NCI-H1694 (cell line): ENCODE data around the gene MLX.
"Not testable (repeated sequence)": the region's sequence is repeated elsewhere in the genome, so short reads cannot be mapped to it uniquely, and the experiment has no call there.

ENCODE experiments used
- DNase-seq: peaks from one replicate; lab custom pipeline; 2025; lab: John Stamatoyannopoulos, UW

Gene MLX

GRCh38 chr17:42555122-42555622 lies 11.7 kb upstream of the MLX start:
- no peak for DNase-seq

GRCh38 chr17:42555961-42556617 lies 10.8 kb upstream of the MLX start:
- DNase-seq = not testable (repeated sequence)

- DNase-seq = no peak
These were observed 7.8 kb upstream of the MLX start for GRCh38 chr17:42559075-42559474.

- DNase-seq = no peak
These were observed 6.7 kb upstream of the MLX start for GRCh38 chr17:42560246-42560645.

GRCh38 chr17:42561897-42562387 lies 5.0 kb upstream of the MLX start, which contains the start of gene COASY:
Gene COASY (plus strand): TSS chr17:42562148. CDS start chr17:42562623, 475 bp downstream.
- DNase-seq = peak; percentile 97

- DNase-seq = no peak
These were observed 4.3 kb upstream of the MLX start for GRCh38 chr17:42562388-42563142.

GRCh38 chr17:42563143-42563509 lies 3.8 kb upstream of the MLX start:
- no peak for DNase-seq

- no peak for DNase-seq
These were observed 3.4 kb upstream of the MLX start for GRCh38 chr17:42563543-42563942.

- DNase-seq = no peak
These were observed 3.0 kb upstream of the MLX start for GRCh38 chr17:42563950-42564349.

- DNase-seq = no peak
These were observed 1.9 kb upstream of the MLX start for GRCh38 chr17:42564815-42565522.

- DNase-seq = no peak
These were observed 1.2 kb upstream of the MLX start for GRCh38 chr17:42565523-42566214.

GRCh38 chr17:42566215-42566882 lies 551 bp upstream of the MLX start:
- DNase-seq = no peak

- no peak for DNase-seq
These were observed 1.6 kb downstream of the MLX start for GRCh38 chr17:42568341-42569111.

- DNase-seq = no peak
These were observed 4.7 kb downstream of the MLX start for GRCh38 chr17:42571435-42572225.

GRCh38 chr17:42573095-42573494 lies 6.2 kb downstream of the MLX start:
- no peak for DNase-seq

- no peak for DNase-seq
These were observed 7.6 kb downstream of the MLX start for GRCh38 chr17:42574463-42574862.

- DNase-seq = no peak
These were observed 10.2 kb downstream of the MLX start for GRCh38 chr17:42577140-42577531.

- DNase-seq = peak; percentile 86
These were observed 10.8 kb downstream of the MLX start, which contains the start of gene PSMC3IP for GRCh38 chr17:42577532-42578281. Gene PSMC3IP (minus strand): TSS chr17:42577729. CDS start chr17:42577686, 43 bp downstream.

- DNase-seq = peak; percentile 86
These were observed 11.5 kb downstream of the MLX start for GRCh38 chr17:42578282-42578869.
